Peyer's patch (tissue), 4 donors: ENCODE measurements around the gene SIX1. TPM values are rescaled to one million over a fixed set of nuclear protein-coding genes. Genes with fewer than 3 reads are reported as not detected.

Experiments used
- DNase-seq, 3 donors: peaks; one replicate each; pipeline ENCODE4 v3.0.0-alpha.2; 2017 to 2019
- H3K27ac ChIP-seq, 4 donors: fragments of 200-600 bp; sonication (generic); one replicate each; pipeline ENCODE4 v1.5.1; 2016 to 2019
- H3K27me3 ChIP-seq, 2 donors: fragments of 200-600 bp; sonication (generic); one replicate each; pipeline ENCODE4 v1.5.1; 2019
- H3K36me3 ChIP-seq, 3 donors: fragments of 200-600 bp; sonication (generic); one replicate each; pipeline ENCODE4 v1.5.1; 2016 to 2019
- H3K4me1 ChIP-seq, 4 donors: fragments of 200-600 bp; sonication (generic); one replicate each; pipeline ENCODE4 v1.5.1; 2016 to 2019
- H3K4me3 ChIP-seq, 4 donors: fragments of 200-600 bp; sonication (generic); 1 replicate in 3 of 4; 2 replicates in 1 of 4; pipeline ENCODE4 v1.5.1; 2016 to 2019; ENCODE audit warnings: mild to moderate bottlenecking in 1 of 4
- H3K9me3 ChIP-seq, 4 donors: fragments of 200-600 bp; sonication (generic); one replicate each; pipeline ENCODE4 v1.5.1; 2016 to 2019; ENCODE audit warnings: mild to moderate bottlenecking in 1 of 4
- CTCF ChIP-seq, 6 experiments: fragments of 450-650 bp in 4 of 6; fragments of 200-600 bp in 2 of 6; sonication (generic) in 1 of 6; IDR thresholded peaks; one replicate each; pipeline ENCODE4 v1.5.1; 2017 to 2019; ENCODE audit warnings: antibody characterized with exemption in 6 of 6, mild to moderate bottlenecking in 3 of 6, moderate library complexity in 1 of 6
- POLR2A ChIP-seq, 2 donors: fragments of 450-650 bp; IDR thresholded peaks; one replicate each; pipeline ENCODE4 v1.5.1; 2017; ENCODE audit warnings: antibody characterized with exemption in 2 of 2, mild to moderate bottlenecking in 2 of 2, moderate library complexity in 2 of 2
- total RNA-seq, 4 donors: library from RNA; depleted of rRNA; stranded (reverse); fragments of >200 nt; gene quantifications; one replicate each; pipeline ENCODE4 v1.1.0, GENCODE V29; 2016

SIX1 gene
- total RNA-seq, 4 donors from 2014 or later: not detected

- no peak overlapping the region for H3K27ac ChIP-seq
- TF ChIP-seq POLR2A (IDR thresholded peaks at IDR 0.05) (no peak), CTCF (IDR thresholded peaks at IDR 0.05) (no peak)
- no peaks in the 10 kb centered on the region for H3K36me3 ChIP-seq
- no peaks in the 10 kb centered on the region for H3K9me3 ChIP-seq
- H3K4me1 ChIP-seq: peaks cover 0 to 26% (median 3%) of the 10 kb centered on the region in 4 donors
- DNase-seq: no peak
- peaks cover 0 to 63% of the 10 kb centered on the region in 2 donors for H3K27me3 ChIP-seq
- H3K4me3 ChIP-seq: no peak overlapping the region
Observed at GRCh38 chr14:60639674-60640073, 9.6 kb downstream of the SIX1 start.

- H3K27ac ChIP-seq: no peak overlapping the region
- TF ChIP-seq CTCF (IDR thresholded peaks at IDR 0.05) (no peak), POLR2A (IDR thresholded peaks at IDR 0.05) (no peak)
- H3K4me1 ChIP-seq: peaks cover 0 to 16% (median 3%) of the 10 kb centered on the region in 4 donors
- DNase-seq: peak in 1 of 3 donors; percentile 48
- no peaks in the 10 kb centered on the region for H3K36me3 ChIP-seq
- H3K9me3 ChIP-seq: no peaks in the 10 kb centered on the region
- H3K27me3 ChIP-seq: peaks cover 0 to 52% of the 10 kb centered on the region in 2 donors
- H3K4me3 ChIP-seq: peak overlapping the region in 2 of 4 donors; percentile 30 to 32
Observed at GRCh38 chr14:60637479-60638315, 11.6 kb downstream of the SIX1 start.

GRCh38 chr14:60636879-60637478 is 12.3 kb downstream of the SIX1 start:
- Histone ChIP-seq H3K4me3 (no peak overlapping the region), H3K4me1 (peaks cover 0 to 9% (median 3%) of the 10 kb centered on the region in 4 donors), H3K27ac (no peak overlapping the region), H3K9me3 (no peaks in the 10 kb centered on the region), H3K27me3 (peaks cover 0 to 45% of the 10 kb centered on the region in 2 donors), H3K36me3 (no peaks in the 10 kb centered on the region)
- TF ChIP-seq POLR2A (IDR thresholded peaks at IDR 0.05): no peak
- TF ChIP-seq CTCF (IDR thresholded peaks at IDR 0.05): no peak
- DNase-seq: no peak

- TF ChIP-seq CTCF (IDR thresholded peaks at IDR 0.05): no peak
- TF ChIP-seq POLR2A (IDR thresholded peaks at IDR 0.05): no peak
Observed at GRCh38 chr14:60634153-60634552, 15.1 kb downstream of the SIX1 start.

GRCh38 chr14:60632777-60633176 is 16.5 kb downstream of the SIX1 start:
- no peaks in the 10 kb centered on the region for H3K9me3 ChIP-seq
- H3K27me3 ChIP-seq: peaks cover 0 to 8% of the 10 kb centered on the region in 2 donors
- no peaks in the 10 kb centered on the region for H3K36me3 ChIP-seq
- H3K4me3 ChIP-seq: no peak overlapping the region
- no peak for DNase-seq
- peaks cover 0 to 7% (median 3%) of the 10 kb centered on the region in 4 donors for H3K4me1 ChIP-seq
- no peak overlapping the region for H3K27ac ChIP-seq
- no peak for TF ChIP-seq CTCF (IDR thresholded peaks at IDR 0.05)

More at GRCh38 chr14:60634153-60634552, 15.1 kb downstream of the SIX1 start:
- H3K27ac ChIP-seq: no peak overlapping the region
- H3K4me3 ChIP-seq: no peak overlapping the region
- no peak for DNase-seq
- no peaks in the 10 kb centered on the region for H3K9me3 ChIP-seq
- no peaks in the 10 kb centered on the region for H3K36me3 ChIP-seq
- H3K27me3 ChIP-seq: peaks cover 0 to 19% of the 10 kb centered on the region in 2 donors
- peaks cover 0 to 8% (median 3%) of the 10 kb centered on the region in 4 donors for H3K4me1 ChIP-seq
